Left colon (tissue), 2 donors: ENCODE measurements around the gene MXD4. TPM values are rescaled to one million over a fixed set of nuclear protein-coding genes. Genes with fewer than 3 reads are reported as not detected.

Source experiments
- ATAC-seq: fragments of 200-7000 bp; cut with Tn5 transposase; one replicate; pipeline ENCODE4 v1.9.1; 2020; ENCODE audit warnings: mild to moderate bottlenecking, moderate library complexity
- DNase-seq, 2 donors: peaks; one replicate each; pipeline ENCODE4 v3.0.0-alpha.2; 2020
- intact Hi-C, 2 donors: fragments of 100-400 bp; cut with DNase I in 1 of 2; cut with micrococcal nuclease in 1 of 2; formaldehyde crosslinking; loops; one replicate each; pipeline versions ENCODE4 v1.11.2 to v1.14.0; 2022; cut with DNase I, micrococcal nuclease
- total RNA-seq, 2 donors: library from RNA; stranded (reverse); fragmentation: NEBNext Ultra II Directional; extraction: Animal tissue kit (Norgen Biotek cat#: 25700); gene quantifications; one replicate each; pipeline ENCODE4 v1.2.1, GENCODE V29; 2021
- donor health status: DM: no; HTN: no; CAD: no.
- donor health status: DM: yes; HTN: yes; CAD: no.

MXD4 gene
- total RNA-seq, 2 donors from 2014 or later, result 33.1 to 49.8 TPM

DNA sequence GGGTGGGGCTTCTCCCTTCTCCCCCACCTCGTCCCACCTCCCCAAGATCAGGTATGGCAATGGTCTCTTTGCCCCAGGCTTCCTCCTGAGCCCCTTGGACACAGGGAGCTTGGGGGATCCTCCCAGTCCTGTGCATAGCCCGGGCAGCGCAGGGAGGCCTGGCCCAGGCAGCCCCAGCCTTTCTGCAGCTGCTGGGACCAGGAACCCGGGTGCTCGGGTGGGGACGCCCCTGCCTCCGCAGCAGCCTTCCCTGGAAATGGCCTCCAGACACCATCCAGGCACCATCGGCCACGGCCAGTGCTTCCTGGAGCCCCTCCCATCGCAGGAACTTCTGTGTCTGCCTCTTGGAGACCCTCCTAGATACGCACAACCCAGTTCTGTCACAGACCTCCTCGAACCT lies 5.9 kb upstream of the MXD4 start:
- ATAC-seq, result no peak
- intact Hi-C loops, result loop anchor here in 1 of 2 donors (10.0 kb wide), 1 partner anchor 197 kb away; the partner anchor contains the start of gene RNF4
- no peak for DNase-seq

GRCh38 chr4:2267320-2267811 lies 5.5 kb upstream of the MXD4 start:
- DNase-seq (no peak), ATAC-seq (no peak)
- intact Hi-C loops, result loop anchor here in 1 of 2 donors (10.0 kb wide), 1 partner anchor 197 kb away; the partner anchor contains the start of gene RNF4

GRCh38 chr4:2266821-2267220 lies 4.9 kb upstream of the MXD4 start:
- no peak for DNase-seq
- ATAC-seq, result no peak
- intact Hi-C loops, result loop anchor here in 1 of 2 donors (10.0 kb wide), 1 partner anchor 198 kb away; the partner anchor contains the start of gene RNF4

- no peak for ATAC-seq
- intact Hi-C loops, result loop anchor here in 1 of 2 donors (10.0 kb wide), 1 partner anchor 199 kb away; the partner anchor contains the start of gene RNF4
These were observed 4.3 kb upstream of the MXD4 start for GRCh38 chr4:2266181-2266580.

GRCh38 chr4:2265113-2266110 lies 3.5 kb upstream of the MXD4 start:
- intact Hi-C loops, result loop anchor here in 1 of 2 donors (10.0 kb wide), 1 partner anchor 199 kb away; the partner anchor contains the start of gene RNF4

More at GRCh38 chr4:2266181-2266580, 4.3 kb upstream of the MXD4 start:
- peak in 1 of 2 donors; percentile 47 for DNase-seq

GRCh38 chr4:2264481-2265041 lies 2.7 kb upstream of the MXD4 start:
- intact Hi-C loops, result loop anchor here in 1 of 2 donors (10.0 kb wide), 1 partner anchor 200 kb away; the partner anchor contains the start of gene RNF4
- no peak for DNase-seq
- no peak for ATAC-seq

More at GRCh38 chr4:2265113-2266110, 3.5 kb upstream of the MXD4 start:
- no peak for DNase-seq
- ATAC-seq, result no peak

DNA sequence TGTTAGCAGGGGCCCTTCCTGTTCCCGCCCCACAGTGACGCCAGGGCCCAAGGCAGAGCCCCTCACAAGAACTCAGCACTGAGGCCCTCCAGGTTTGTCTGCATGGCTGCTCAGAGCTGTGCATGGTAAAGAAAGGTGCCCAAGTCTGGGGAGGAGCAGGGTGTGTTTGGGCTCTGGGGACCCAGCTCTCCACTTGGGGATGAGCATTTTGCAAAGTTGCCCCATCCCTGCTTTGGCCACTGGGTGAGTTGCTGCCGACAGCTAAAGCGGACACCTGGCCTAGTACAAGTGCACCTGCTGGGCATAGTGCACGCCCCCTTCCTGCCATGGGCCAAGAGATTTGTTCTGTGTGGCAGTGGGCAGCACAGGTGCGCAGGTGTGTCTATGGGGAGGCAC lies 2.0 kb upstream of the MXD4 start:
- intact Hi-C loops, result loop anchor here in 1 of 2 donors (10.0 kb wide), 1 partner anchor 201 kb away; the partner anchor contains the start of gene RNF4
- no peak for ATAC-seq
- no peak for DNase-seq

DNA sequence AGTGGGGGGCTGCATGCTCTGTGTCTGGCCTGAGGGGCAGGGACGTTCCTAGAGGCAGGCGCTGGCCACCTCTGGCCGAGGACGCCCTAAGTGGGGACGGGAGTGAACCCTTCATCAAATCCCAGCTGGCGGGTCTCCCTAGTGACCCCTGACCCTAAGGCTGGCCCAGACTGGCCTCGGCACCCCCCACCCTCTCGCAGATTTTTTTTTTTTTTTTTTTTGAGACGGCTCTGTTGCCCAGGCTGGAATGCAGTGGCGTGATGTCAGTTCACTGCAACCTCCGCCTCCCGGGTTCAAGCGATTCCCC lies 988 bp upstream of the MXD4 start:
- DNase-seq (no peak), ATAC-seq (no peak)
- intact Hi-C loops, result loop anchor here in 1 of 2 donors (10.0 kb wide), 1 partner anchor 202 kb away; the partner anchor contains the start of gene RNF4

DNA sequence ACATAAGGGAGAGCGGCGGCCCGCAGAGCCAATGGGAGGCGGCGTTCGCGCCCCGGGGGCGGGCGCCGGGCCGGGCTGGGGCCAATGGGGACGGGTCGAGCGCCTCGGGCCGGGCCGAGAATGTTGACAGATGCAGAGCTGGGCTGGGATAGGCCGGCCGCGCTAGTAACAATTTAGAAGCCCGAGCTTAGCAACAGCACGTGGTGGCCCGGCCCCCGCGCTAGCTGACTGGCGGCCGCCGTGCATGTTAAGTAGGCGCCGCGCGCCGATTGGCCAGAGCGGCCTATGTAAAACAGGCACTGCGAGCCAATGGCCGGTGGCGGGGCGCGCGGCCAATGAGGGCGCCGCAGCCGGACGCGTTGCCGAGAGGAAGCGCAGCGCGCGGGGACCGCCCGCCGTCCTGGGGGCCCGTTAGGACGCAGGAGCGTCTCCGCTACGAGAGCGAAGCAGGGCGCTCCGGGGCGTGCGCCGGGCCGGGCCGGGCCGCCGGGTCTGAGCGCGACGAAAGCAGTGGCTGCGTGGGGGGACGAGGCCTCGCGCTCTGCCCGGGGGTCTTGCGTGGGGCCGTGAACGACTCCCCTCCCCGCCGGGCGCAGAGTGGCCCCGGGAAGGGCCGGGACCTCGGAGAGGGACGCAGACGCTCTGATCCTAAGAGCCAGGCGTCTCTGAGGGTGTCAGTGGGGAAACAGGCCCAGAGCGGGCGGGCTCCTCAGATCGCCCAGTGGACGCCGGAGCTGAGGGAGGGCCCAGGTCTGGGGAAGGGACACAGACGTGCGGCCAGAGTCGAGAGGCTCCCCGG lies 435 bp upstream of the MXD4 start:
- peak; percentile 89 for ATAC-seq
- intact Hi-C loops, result loop anchor here in 1 of 2 donors (10.0 kb wide), 1 partner anchor 202 kb away; the partner anchor contains the start of gene RNF4

GRCh38 chr4:2261110-2261852 lies 628 bp downstream of the MXD4 start:
- intact Hi-C loops, result loop anchor here in 1 of 2 donors (10.0 kb wide), 1 partner anchor 204 kb away; the partner anchor contains the start of gene RNF4
- ATAC-seq (peak; percentile 45), DNase-seq (peak; percentile 45 to 76)

More for the DNA sequence above, 435 bp upstream of the MXD4 start:
- DNase-seq, result peak; percentile 99

DNA sequence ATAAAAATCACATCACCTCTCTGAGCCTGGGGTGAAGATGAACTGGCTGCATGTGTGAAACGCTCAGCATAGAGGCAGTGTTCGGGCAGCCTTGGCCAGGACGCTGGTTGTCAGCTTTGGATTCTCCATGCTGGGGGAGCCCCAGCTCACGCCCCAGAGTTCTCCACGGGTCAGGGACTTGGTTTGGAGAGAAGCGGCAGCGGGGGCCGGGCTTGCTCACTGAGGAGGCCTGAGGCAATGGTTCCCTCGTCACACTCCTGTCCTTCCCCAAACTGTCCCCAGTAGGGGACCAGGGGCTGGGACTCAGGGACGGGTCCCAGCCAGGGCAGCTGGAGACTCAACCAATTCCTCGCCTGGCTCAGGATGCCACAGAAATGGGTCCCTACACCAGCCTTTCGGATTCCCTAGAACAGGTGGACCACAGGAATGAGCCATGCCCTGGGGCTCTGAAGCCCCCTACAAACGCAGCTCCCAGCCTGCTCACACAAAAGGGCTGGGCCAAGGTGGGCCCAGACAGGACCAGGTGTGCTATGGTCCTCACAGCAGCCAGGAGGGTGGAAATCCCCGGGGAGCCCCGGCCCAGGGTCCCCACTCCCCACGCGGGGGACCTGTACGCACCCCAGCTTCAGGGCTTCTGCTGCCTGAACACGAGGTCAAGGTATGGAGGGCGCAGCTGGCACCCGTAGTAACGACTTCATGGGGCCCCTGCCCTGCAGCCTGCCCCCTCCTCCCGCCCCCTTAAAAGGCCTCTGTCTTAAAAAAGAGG lies 1.4 kb downstream of the MXD4 start:
- ATAC-seq (no peak), DNase-seq (peak; percentile 19 to 27)
- intact Hi-C loops, result loop anchor here in 1 of 2 donors (10.0 kb wide), 1 partner anchor 204 kb away; the partner anchor contains the start of gene RNF4

DNA sequence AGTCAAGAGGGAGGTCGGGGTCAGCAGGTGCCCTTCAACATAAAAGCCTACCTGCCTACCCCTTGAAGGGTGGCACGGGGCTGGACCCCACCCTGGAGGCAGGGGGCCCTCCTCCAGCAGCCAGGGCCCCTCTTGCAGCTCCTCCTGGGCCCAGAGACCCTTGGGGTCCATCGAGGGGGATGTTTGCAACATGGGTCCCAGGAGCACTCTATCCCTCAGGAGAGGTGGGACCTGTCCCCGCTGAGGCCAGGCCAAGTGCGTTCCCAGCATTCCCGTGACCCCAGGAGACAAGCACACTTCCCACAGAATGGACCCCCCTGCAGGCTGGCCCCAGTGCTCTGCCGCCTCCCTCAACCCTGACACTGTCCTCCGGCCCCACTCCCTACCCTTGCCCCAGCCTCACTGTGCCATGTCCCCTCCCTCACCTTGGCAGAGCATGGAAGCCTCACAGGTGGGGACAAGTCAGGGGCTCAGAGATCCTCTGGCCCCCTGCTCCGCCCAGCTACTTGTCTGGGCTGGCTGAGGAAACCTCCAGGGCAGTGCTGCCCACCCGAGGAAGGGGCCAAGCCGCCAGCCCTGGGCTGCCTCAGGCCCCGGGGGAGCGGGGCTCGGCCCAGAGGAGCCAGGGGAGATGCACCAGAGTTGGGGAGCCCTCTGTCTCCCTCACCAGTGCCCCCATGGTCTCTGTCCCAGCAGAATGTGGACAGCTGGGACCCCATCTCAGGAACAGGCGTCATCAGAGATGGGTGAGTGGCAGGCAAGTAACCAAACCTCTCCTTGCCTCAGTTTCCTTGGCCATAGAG lies 2.2 kb downstream of the MXD4 start:
- intact Hi-C loops, result loop anchor here in 1 of 2 donors (10.0 kb wide), 1 partner anchor 205 kb away; the partner anchor contains the start of gene RNF4
- DNase-seq, result peak; percentile 5 to 23
- ATAC-seq, result no peak

GRCh38 chr4:2259036-2259540 lies 2.8 kb downstream of the MXD4 start:
- intact Hi-C loops, result no loop called here
- DNase-seq (peak; percentile 4 to 23), ATAC-seq (no peak)

DNA sequence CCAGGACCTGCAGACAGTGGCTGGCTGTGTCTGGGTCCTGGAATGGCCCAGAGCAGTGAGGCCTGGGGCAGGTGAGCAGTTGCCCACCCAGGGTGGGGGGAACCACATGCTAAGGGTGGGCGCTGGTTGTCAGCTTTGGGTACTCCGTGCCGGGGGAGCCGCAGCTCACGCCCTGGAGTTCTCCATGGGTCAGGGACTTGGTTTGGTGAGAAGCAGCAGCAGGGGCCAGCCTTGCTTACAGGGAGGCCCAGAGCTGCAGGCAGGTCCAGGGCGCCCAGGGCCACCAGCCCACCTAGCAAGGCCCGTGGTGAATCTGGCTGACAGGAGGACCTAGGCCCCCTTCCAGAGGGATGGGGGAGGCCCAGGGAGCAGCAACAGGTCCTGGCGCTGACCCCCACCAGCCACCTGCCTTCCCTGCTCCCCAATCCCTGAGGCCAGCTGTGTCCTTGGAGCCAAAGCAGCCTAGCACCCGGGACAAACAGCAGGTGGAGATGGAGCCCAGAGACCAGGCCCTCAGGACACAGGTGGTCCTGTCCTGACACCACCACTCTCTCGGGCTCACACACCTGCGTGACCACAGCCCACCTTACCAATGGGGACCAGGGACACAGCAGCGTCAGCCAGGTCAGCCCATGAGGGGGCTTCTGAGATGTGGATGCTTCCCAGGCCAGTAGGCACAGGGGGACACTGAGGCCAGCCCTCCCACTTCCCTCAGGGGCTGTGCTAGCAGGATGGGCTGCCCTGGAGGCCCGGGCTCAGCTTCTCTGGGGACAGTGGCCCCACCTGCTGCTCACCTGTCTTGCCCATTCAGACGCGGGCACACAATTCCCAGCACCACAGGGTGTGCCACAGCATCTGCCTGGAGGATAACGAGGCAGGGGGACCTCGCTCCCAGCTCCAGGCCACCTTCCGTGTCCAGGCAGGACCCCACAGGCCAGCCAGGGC lies 3.5 kb downstream of the MXD4 start:
- DNase-seq (peak; percentile 3 to 22), ATAC-seq (no peak)
- intact Hi-C loops, result no loop called here
